ENCODE data around the gene PSMD10.

Gene PSMD10, protein sequence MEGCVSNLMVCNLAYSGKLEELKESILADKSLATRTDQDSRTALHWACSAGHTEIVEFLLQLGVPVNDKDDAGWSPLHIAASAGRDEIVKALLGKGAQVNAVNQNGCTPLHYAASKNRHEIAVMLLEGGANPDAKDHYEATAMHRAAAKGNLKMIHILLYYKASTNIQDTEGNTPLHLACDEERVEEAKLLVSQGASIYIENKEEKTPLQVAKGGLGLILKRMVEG

DNA sequence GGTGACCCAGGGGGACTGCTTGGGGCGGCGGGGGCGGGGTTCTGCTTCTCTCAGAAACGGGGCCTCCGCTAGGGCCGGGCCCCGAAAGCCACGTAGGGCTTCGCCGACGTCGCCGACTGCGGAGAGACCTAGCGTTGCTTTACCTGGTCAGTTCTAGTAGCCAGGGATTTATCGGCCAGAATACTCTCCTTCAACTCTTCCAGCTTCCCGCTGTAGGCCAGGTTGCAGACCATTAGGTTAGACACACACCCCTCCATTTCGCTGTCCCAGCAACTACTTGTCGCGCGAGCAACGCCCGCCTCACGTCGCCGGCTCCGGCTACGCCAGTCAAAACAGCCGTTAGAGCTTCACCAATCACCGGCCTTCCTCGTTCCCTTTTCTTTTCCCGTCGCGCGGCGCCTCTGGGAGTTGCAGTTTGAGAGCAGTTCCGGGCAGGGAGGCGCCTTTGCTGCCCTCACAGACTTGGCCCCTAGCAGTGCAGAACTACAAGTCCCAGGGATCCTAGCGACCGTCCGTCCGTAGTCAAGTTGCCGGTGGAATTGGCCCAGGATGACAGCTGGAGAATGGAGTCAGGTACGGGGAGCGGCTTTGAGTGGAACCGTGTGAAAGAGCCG lies at the start of gene PSMD10, which contains the start of gene ATG4A:
PSMD10 (minus strand) TSS at position 279 of the 614 bp plus-strand sequence; CDS start at position 257, 22 bp downstream.
ATG4A (plus strand) TSS at position 515 of the 614 bp plus-strand sequence; CDS start at position 564, 49 bp downstream.
- peak; percentile 73 to 87 for DNase-seq (ENCODE audit: extremely low read depth in 1 of 2, low read depth in 1 of 2)

DNA sequence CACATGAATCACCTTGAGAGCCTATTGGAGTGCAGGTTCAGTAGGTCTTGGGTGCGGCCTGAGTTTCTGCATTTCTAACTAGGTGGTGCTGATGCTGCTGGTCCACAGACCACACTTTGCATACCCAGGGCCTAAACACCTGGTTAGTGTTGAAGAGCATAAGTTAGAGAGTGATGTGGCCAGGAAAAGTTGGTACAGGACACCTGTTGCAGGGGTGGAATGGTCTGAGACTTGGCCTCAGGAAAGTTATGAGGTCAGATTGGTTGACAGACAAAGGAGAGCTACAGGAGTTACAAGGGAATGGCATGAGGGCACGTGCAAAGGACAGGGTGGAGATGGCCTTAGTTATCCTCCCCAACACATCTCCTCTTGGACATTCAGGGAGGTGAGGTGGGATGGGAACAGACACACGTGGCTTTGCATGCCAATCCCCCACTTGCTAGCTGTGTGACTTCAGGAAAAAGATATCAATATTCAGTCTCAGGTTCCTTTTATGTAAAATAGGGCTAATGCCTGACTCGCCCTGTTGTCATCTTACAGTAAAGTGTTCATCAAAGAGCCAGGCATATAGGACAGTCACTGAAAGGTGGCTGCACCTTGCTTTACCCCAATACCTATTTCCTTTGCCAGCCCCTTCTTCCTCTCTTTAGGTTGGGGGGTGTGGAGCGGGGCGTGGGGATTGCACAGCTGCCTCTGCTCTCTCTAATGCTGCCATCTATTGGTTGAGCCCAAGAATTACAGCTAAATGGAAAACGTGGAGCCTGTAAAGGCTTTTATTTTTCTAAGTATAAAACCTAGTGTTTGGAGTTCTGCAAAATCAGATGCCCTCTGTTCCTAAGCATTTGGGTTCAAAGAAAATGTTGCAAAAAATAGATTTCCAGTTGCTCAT lies 47.7 kb upstream of the PSMD10 start:
- no peak for DNase-seq (ENCODE audit: extremely low read depth in 1 of 2, low read depth in 1 of 2)

DNA sequence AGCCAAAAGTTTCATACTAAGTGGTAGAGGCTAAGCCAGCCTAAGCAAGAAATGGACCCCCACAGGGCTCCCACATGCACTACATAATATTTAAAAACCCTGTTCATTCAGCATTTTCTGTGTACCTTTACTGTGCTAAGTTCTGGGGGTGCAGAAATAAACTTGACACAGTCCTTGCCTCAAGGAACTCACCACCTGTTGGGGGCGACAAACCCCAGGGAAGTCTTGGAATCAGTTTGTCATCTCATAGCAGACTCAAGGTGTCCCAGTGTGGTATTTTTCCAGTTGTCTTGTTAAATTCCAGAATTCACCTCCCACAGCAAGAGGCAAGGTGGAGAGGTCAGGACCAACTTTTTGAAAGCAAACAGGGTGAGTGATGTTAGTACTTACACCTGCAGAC lies 43.4 kb upstream of the PSMD10 start:
- DNase-seq (ENCODE audit: extremely low read depth in 1 of 2, low read depth in 1 of 2) = no peak

DNA sequence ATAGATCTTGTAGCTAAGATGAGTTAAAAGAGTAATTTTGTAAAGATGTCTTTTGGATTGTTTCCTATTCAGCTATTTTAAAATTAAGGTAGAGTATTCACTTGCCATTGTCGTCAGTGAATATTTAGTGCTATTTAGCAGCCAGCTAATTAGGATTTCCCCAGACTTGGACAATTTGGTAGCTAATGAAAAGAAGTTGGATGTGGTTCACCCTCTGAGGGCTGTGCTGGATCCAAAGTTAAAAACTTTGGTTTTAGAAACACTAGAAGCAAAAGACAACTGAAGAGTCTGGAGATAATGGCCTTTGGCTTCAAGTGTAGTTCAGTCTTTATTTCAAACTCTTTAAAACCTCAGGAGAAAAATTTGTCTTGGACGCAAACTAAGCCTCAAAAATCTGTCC lies 41.5 kb upstream of the PSMD10 start:
- DNase-seq (ENCODE audit: extremely low read depth in 1 of 2, low read depth in 1 of 2) = no peak

DNA sequence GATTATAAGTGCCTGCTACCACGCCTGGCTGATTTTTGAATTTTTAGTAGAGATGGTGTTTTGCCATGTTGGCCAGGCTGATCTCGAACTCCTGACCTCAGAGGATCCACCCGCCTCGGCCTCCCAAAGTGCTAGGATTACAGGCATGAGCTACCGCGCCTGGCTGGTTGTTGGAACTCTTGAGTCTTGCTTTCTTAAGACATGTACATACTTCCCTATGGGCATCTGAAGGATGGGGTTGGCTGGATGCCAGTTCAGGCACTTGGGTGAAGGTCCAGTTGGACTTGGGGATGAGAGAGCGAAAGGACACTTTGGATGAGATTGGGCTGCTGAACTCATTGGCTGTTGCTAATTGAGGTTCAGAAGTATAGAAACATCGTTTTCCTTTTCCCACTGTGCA lies 40.7 kb upstream of the PSMD10 start:
- no peak for DNase-seq (ENCODE audit: extremely low read depth in 1 of 2, low read depth in 1 of 2)

DNA sequence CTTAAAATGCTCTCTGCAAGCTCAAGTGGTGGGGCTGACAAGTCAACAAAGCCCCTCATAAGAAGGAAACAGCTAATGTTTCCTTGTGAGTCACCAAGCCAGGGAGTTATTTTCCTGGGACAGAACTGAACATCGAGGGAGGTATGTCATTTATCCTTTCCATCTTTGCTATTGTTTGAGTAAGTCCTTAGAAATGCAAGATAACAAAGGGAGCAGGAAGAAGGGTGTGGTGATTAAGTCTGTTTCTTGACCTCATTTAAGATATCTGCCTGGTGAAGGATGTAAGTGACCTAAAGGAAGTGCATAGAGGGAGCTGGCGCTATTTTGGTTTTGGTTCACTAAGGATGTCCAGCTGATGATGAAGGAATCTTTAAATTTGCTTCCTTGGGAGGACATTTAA lies 40.1 kb upstream of the PSMD10 start:
- DNase-seq (ENCODE audit: extremely low read depth in 1 of 2, low read depth in 1 of 2) = no peak

DNA sequence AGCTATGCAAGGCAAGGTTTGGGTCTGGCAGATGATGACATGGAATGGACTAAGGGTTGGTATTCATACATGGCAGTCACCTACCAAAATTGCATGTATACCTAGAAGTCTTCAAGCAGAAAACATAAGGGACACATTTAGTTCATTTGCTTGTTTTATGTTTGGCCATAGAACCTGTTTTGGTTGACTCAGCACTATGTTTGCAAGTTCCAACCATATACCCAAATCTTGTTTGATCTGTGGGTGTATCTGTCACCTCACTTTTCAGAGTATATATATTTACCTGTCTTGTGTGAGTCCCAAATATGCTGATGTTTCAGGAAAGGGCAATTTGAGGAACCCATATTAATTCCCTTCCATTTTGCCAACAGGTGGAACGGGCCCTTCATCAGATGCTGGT lies 39.5 kb upstream of the PSMD10 start:
- no peak for DNase-seq (ENCODE audit: extremely low read depth in 1 of 2, low read depth in 1 of 2)

DNA sequence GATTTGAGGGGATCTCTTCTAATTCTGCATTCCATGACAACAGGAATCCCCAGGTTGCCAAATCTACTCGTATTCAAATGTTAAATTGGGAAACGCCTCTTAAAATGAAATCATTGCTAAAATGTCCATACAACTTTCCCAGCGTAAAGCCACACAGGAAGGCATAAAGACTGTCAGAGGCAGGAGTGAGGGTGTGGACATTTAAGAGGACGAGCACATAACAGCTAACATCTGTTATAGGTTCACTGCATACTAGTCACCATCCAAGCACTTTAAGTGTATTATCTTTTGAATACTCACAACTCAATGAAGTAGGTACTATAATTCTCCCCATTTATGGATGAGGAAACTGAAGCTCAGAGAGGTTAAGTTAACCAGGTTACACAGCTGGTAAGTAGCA lies 35.8 kb upstream of the PSMD10 start:
- DNase-seq (ENCODE audit: extremely low read depth in 1 of 2, low read depth in 1 of 2) = no peak

DNA sequence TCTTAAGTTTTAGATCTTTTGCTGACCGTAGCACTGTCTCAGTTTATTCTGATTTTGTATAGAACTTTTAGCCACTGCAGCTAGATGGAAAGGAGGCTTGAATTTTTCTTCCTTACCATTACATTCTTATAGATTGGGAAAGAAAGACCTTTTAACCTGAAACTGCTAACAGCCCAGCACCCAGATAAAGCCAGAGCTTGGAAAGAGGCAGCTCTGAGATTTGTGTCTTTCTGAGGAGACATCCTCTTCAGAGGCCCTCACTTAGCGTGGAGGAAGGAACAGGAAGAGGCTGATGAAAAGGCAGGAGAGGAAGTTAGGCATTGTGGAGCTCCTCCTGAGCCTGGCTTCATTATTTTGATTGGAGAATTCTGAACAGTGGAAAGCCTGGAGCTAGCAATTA lies 35.3 kb upstream of the PSMD10 start:
- no peak for DNase-seq (ENCODE audit: extremely low read depth in 1 of 2, low read depth in 1 of 2)

DNA sequence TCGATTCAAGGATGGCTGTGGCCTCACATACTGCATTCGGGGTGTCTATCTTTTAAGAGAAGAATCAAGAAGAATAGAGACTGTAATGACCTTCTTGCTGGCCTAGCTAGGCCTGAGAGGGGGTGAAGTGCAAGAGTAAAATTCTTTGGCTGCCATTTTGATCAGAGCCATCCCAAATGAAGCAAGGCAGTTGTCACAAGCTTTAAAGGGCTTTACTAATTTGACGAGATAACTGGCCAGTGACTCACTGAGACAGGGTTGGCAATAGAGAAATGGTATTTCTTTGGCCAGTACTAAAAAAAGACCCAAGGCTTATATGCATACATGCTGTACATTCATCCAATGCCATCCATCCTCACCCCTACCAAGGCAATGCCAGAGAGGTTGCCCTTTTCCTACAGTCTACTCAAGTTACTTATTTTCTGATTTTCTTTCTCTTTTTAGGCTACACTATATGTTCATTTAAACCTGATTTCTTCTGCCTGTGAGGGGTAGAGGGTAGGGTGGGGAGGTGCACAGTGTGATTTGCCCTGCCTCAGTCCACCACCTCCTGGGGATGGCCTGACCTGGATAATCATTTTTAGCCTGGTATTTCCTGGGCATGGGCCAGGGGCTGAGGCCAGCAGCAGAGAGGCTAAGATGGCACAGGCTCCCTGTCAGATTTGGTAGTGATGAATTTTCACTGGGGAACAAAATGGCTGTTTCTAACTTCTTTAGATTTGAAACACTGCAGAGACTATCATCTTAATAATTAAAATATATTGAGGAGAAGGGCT lies 32.4 kb upstream of the PSMD10 start:
- no peak for DNase-seq (ENCODE audit: extremely low read depth in 1 of 2, low read depth in 1 of 2)

DNA sequence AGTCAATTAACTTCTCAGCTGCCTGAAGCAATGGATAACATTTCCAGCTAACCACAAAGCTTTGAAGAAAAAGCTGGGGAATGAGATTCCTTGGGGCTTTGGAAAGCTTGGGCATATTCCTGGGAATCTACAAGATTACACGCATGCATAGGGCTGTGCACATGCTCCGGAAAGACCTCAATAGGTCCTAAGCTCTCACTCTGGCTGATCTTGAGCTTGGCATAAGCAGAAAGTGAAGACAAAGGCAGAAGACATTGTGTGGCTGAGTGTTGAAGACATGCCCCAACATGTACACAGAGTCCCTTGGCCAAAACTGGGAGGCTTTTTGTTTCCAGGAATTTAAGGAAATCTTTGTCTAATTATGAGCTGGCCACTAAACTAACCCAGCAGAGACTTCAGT lies 31.4 kb upstream of the PSMD10 start:
- no peak for DNase-seq (ENCODE audit: extremely low read depth in 1 of 2, low read depth in 1 of 2)

DNA sequence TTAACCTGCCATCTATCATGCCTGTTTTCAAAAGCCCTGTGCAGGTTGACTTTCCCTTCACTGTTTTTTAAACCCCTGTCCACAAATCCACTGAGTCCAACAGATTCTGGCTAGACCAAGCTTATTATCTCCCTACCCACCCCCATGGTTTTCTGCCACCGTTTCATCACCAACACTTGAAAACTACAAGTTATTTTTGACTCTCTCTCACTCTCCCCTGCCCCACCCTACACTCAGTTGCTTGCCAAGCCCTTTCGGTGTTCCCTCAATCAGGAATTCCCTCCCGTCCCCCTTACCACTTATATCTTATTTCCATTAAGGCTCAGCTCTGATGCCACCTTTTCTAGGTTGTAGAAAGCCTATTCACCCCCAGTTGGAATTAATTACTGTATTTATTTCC lies 29.9 kb upstream of the PSMD10 start:
- no peak for DNase-seq (ENCODE audit: extremely low read depth in 1 of 2, low read depth in 1 of 2)

DNA sequence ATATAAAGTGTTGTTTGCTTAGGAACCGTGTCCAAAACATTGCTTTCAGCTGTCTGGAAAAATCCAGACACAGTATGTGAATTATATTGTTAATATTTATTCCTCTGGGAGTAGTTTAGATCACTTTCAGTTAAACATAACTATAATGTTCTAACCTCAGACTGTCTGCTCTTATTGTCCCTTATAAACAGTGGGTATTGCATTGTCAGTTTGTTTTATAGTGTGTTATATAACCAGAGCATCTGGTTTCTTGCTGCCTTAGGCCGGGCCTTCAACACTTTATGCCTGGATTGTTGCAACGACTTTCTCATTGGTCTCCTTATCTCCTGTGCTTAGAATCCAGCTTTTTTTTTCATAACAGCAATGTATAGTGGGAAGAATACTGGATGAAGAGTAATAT lies 26.6 kb upstream of the PSMD10 start:
- no peak for DNase-seq (ENCODE audit: extremely low read depth in 1 of 2, low read depth in 1 of 2)

DNA sequence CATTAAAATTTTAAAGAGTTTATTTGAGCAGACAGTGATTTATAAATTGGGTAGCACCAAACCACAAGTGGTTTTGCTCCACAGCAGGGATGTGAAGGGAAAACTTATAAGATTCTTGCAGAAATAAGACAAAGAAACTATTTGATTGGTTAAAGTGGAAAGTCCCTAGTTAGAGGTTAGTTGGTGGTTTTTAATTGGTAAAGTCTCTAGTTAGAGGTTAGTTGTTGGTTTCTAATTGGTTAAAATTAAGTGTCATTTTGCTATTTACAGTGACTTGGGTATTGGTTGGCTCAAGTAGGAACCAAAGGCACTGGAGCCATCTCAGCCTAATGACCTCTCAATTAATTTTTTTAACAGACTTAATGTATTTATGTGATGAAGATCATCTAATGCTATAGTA lies 23.2 kb upstream of the PSMD10 start:
- no peak for DNase-seq (ENCODE audit: extremely low read depth in 1 of 2, low read depth in 1 of 2)

DNA sequence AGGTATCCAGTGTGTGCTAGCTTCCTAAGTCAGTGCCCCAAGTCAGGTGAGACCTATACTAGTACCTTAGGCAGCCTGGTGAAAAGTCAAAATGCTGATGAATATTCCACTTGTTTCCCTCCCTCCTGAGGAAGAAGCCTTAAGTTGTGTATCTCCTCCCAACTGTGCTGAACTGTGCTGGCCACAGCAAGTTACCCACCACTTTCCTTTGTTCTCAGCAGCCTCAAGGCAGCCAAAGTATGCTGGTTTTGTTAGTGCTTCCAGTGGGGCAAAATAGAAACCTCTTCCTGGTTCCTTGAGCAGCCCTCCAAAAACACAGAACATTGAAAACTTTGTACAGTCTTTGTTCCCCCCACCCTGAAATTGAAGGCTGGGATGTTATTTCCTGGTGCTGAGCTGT lies 14.1 kb upstream of the PSMD10 start:
- no peak for DNase-seq (ENCODE audit: extremely low read depth in 1 of 2, low read depth in 1 of 2)

DNA sequence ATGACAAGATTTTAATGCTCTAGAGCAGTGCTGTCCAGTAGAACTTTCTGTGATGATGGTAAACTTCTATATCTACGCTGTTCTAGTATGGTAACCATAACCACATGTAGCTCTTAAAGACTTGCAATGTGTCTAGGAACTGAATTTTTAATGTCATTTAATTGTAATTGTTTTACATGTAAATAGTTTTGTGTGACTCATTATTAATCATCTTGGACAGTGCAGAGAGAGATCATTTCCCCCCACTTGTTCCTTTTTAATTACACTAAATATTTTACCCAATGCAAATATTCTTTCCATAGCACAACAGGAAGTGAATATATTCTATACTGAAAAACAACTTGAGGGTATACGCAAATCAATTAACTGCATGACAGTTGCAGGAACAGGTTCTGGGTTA lies 6.0 kb upstream of the PSMD10 start:
- no peak for DNase-seq (ENCODE audit: extremely low read depth in 1 of 2, low read depth in 1 of 2)

DNA sequence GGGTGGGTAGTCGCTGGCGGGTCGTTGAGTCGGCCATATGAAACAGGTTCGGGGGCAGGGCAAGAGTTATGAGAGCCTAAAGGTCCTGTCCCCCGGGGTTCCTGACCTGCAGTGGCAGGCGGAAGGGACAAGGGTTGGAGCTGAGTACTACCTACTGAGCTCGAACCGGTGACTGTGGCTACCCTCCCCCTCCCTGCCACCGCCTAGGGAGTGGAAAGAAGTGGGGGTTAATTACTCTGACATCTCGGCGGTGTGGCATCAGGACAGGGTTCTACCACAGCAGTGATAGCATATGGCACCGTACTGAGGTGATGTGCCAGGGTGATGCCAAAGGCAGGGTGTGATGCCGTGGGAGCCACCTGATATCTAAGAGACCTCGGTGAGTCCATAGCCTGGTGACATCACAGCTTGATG lies 543 bp upstream of the PSMD10 start:
- no peak for DNase-seq (ENCODE audit: extremely low read depth in 1 of 2, low read depth in 1 of 2)

DNA sequence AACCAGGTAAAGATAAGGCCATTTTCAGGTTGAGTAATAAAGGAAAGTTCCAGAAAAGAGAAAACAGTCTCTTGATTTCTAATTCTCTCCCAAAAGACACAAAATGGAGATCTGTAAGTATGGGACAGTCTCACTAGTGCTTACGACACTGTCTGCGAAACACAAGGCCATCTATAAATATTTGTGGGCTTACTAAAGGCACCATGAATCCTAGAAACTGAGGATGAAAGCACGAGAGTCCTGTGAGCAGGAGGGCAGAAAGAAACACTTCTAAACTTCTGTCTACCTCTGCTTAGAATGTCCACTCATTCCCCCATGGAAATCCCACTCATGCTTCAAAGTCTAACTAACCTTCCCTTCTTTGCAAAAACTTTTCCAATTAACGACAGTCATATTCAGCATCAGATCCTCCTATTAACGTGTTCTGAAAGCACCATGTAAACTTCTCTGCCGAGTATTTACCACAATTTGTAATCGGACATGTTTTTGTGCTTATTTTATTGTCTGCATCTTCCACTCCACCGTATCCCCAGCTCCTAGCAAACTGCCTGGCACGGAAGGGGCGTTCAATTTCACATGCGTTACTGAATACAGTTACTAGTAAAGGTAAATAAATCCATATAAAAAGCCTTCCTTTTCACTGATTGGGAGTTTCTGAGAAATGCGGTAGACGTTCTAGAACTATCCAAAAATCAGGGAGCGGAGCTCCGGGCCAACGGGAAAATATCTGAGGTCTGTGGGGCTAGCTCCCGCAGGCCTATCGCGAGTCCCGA lies 665 bp downstream of the PSMD10 start:
- DNase-seq (ENCODE audit: extremely low read depth in 1 of 2, low read depth in 1 of 2) = no peak

DNA sequence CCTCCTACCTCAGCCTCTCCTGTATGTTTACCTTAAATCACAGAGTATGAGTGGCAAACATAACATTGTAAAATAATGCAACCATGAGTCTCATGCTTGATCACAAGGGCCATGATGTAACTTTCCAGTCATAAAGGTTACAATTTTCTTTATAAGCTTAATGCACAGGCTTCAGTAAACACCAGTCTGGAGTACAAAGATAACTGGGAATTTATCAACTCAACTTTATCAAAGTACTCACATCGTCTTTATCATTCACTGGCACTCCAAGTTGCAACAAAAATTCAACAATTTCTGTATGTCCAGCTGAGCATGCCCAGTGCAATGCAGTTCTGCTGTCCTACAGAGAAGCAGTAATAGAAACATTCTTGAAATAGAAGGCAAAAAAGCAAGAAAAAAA lies 2.8 kb downstream of the PSMD10 start:
- DNase-seq (ENCODE audit: extremely low read depth in 1 of 2, low read depth in 1 of 2) = no peak

DNA sequence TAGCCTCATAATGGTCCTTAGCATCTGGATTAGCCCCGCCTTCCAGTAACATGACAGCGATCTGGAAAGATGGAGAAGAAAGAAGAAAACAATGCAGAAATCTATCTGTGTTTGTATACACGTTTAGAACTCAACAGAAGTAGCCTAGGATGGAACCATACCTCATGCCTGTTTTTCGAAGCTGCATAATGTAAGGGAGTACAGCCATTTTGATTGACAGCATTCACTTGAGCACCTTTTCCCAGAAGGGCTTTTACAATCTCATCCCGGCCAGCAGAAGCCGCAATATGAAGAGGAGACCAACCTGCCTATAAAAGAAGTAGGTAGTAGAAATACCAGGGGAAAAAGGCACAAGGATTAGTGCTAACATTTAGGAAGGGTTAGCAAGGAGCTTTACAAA lies 3.5 kb downstream of the PSMD10 start:
- no peak for DNase-seq (ENCODE audit: extremely low read depth in 1 of 2, low read depth in 1 of 2)
